SK-N-MC (cell line): ENCODE measurements around the gene ACD.

Source experiments
- EZH2 ChIP-seq: fragments of 200-600 bp; sonication (generic); IDR thresholded peaks from one replicate; pipeline ENCODE4 v1.6.1; 2017; ENCODE audit warnings: antibody characterized with exemption
- POLR2AphosphoS5 ChIP-seq: IDR thresholded peaks from 2 replicates; pipeline ENCODE4 v1.6.1; 2012; ENCODE audit warnings: mild to moderate bottlenecking, low read depth, low read length, borderline replicate concordance

DNA sequence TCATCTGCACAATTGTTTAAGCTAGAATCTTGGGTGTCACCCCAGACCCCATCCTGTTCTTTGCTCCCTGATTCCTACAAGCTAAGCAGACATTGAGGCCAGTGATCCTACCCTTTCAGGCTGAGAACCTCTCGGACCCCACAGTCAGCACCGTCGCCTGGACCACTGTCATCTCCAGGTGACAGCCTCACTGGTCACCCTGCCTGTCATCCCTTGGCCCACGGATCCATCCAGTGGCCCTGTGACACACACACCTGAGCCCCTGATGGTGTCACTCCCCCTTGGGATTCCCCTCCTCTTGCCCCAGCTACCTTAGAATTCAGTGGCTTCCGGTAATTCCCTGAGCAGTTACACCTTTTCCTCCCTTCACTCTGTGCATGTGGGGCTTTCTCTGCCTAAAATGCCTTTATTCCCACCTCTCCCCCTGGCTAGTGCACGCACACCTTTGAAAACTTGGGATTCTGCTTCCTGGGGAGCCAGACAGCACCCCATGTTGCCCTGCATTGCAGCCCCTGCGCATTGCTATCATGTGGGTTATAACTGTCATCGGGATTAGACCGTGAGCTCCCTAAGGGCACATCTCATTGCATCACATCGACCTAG, 9.5 kb upstream of the ACD start:
- TF ChIP-seq EZH2 (no peak), POLR2AphosphoS5 (no peak)
